NCI-H1105 (cell line): ENCODE results near the gene USP4.
"Not testable (repeated sequence)": the region's sequence is repeated elsewhere in the genome, so short reads cannot be mapped to it uniquely, and the experiment has no call there.

Experiments used
- DNase-seq: peaks from one replicate; lab custom pipeline; 2025; lab: John Stamatoyannopoulos, UW

USP4 gene

GRCh38 chr3:49349348-49350114 is 9.7 kb upstream of the USP4 start:
- no peak for DNase-seq

GRCh38 chr3:49348361-49348760 is 8.5 kb upstream of the USP4 start:
- DNase-seq: not testable (repeated sequence)

GRCh38 chr3:49346797-49347251 is 7.0 kb upstream of the USP4 start:
- DNase-seq: no peak

- no peak for DNase-seq
Observed at GRCh38 chr3:49343163-49343562, 3.3 kb upstream of the USP4 start.

- no peak for DNase-seq
Observed at GRCh38 chr3:49341996-49342395, 2.1 kb upstream of the USP4 start.

GRCh38 chr3:49339581-49339940 is 292 bp downstream of the USP4 start:
- DNase-seq: no peak

GRCh38 chr3:49333916-49334633 is 5.8 kb downstream of the USP4 start:
- DNase-seq: no peak

- DNase-seq: no peak
Observed at GRCh38 chr3:49333091-49333490, 6.8 kb downstream of the USP4 start.

- no peak for DNase-seq
Observed at GRCh38 chr3:49329186-49329585, 10.7 kb downstream of the USP4 start.

- DNase-seq: not testable (repeated sequence)
Observed at GRCh38 chr3:49328350-49328749, 11.5 kb downstream of the USP4 start.

GRCh38 chr3:49327485-49327884 is 12.4 kb downstream of the USP4 start:
- no peak for DNase-seq

- no peak for DNase-seq
Observed at GRCh38 chr3:49324768-49325167, 15.1 kb downstream of the USP4 start.

GRCh38 chr3:49316696-49317457 is 23.0 kb downstream of the USP4 start:
- DNase-seq: no peak

- no peak for DNase-seq
Observed at GRCh38 chr3:49313896-49314688, 25.8 kb downstream of the USP4 start.

- DNase-seq: no peak
Observed at GRCh38 chr3:49311283-49311682, 28.6 kb downstream of the USP4 start.

- no peak for DNase-seq
Observed at GRCh38 chr3:49310677-49311076, 29.2 kb downstream of the USP4 start.

GRCh38 chr3:49305608-49306007 is 34.2 kb downstream of the USP4 start:
- no peak for DNase-seq

- no peak for DNase-seq
Observed at GRCh38 chr3:49302613-49303012, 37.2 kb downstream of the USP4 start.

GRCh38 chr3:49300595-49300994 is 39.3 kb downstream of the USP4 start:
- no peak for DNase-seq

- no peak for DNase-seq
Observed at GRCh38 chr3:49298511-49298910, 41.3 kb downstream of the USP4 start.

- DNase-seq: no peak
Observed at GRCh38 chr3:49296781-49297411, 43.0 kb downstream of the USP4 start.
